Activated CD8-positive, alpha-beta memory T cell treated with anti-CD3 and anti-CD28 coated beads for 1 hour (primary cell): ENCODE measurements around the gene DAZ3.
"Not testable (repeated sequence)": the region's sequence is repeated elsewhere in the genome, so short reads cannot be mapped to it uniquely, and the experiment has no call there.

Experiments
- DNase-seq, 2 donors: peaks; one replicate each; pipeline ENCODE4 v3.0.0-alpha.2; 2020; ENCODE audit warnings: low read depth in 1 of 2; ENCODE audit errors: extremely low read depth in 1 of 2

Gene DAZ3

GRCh38 chrY:24813293-24813692 lies at the start of gene DAZ3:
TSS of gene DAZ3 (minus strand) at chrY:24813393. CDS start at chrY:24813185, 208 bp downstream.
- DNase-seq: not testable (repeated sequence)

GRCh38 chrY:24833619-24834018 lies 20.4 kb upstream of the DAZ3 start, which contains the start of gene DAZ4:
TSS of gene DAZ4 (plus strand) at chrY:24833919. CDS start at chrY:24834127, 208 bp downstream.
- not testable (repeated sequence) for DNase-seq

GRCh38 chrY:24825069-24825468 lies 11.9 kb upstream of the DAZ3 start:
- DNase-seq: not testable (repeated sequence)

- not testable (repeated sequence) for DNase-seq
Observed at GRCh38 chrY:24824184-24824879, 11.1 kb upstream of the DAZ3 start.

- not testable (repeated sequence) for DNase-seq
Observed at GRCh38 chrY:24821836-24822235, 8.6 kb upstream of the DAZ3 start.
